A673 (cell line): Measurements from ENCODE around the gene NPM3. TPM values are rescaled to one million over a fixed set of nuclear protein-coding genes. Genes with fewer than 3 reads are reported as not detected.

ENCODE experiments used
- BruUV-seq: library from RNA; stranded (reverse); fragments of 400-500 nt; replicated peaks from 2 replicates; lab custom pipeline; 2021; lab: Mats Ljungman, UMichigan
- CTCF ChIA-PET: fragments of 300-600 bp; sonication (Branson Sonifier 250); formaldehyde crosslinking; loops from one replicate; lab custom pipeline; 2022; ENCODE audit warnings: antibody characterized with exemption; lab: Charles Lee
- POLR2A ChIA-PET: fragments of 300-600 bp; sonication (Branson Sonifier 250); formaldehyde crosslinking; loops from one replicate; lab custom pipeline; 2022; ENCODE audit warnings: antibody characterized with exemption; ENCODE audit not compliant: low non-redundant PET; lab: Charles Lee
- DNase-seq: peaks from one replicate; pipeline ENCODE4 v3.0.0-alpha.2; 2015; ENCODE audit warnings: low spot score
- H3K27ac ChIP-seq: fragments of 200-600 bp; sonication (generic); 2 replicates; pipeline ENCODE4 v1.5.1; 2016; ENCODE audit warnings: mixed run types, low read depth, mild to moderate bottlenecking, mixed read lengths, antibody characterized with exemption, low read length; ENCODE audit not compliant: poor library complexity, severe bottlenecking
- H3K27me3 ChIP-seq: fragments of 200-600 bp; sonication (generic); replicated peaks from 2 replicates; pipeline ENCODE4 v1.6.1; 2017; ENCODE audit warnings: mixed run types, low read depth, mild to moderate bottlenecking, mixed read lengths, antibody characterized with exemption, low read length; ENCODE audit not compliant: insufficient read depth, poor library complexity
- H3K36me3 ChIP-seq: fragments of 200-600 bp; sonication (generic); 2 replicates; pipeline ENCODE4 v1.6.1; 2016; ENCODE audit warnings: mixed run types, mild to moderate bottlenecking, mixed read lengths, antibody characterized with exemption, low read length; ENCODE audit not compliant: insufficient read depth, poor library complexity, severe bottlenecking
- H3K4me1 ChIP-seq: fragments of 200-600 bp; sonication (generic); 2 replicates; pipeline ENCODE4 v1.6.1; 2017; ENCODE audit warnings: mixed run types, mild to moderate bottlenecking, mixed read lengths, antibody characterized with exemption, low read length; ENCODE audit not compliant: insufficient read depth, poor library complexity, severe bottlenecking
- H3K4me3 ChIP-seq: fragments of 200-600 bp; sonication (generic); 2 replicates; pipeline ENCODE4 v1.5.1; 2016; ENCODE audit warnings: low read depth, mixed run types, mild to moderate bottlenecking, mixed read lengths, low read length; ENCODE audit not compliant: poor library complexity, severe bottlenecking
- H3K9me3 ChIP-seq: fragments of 200-600 bp; sonication (generic); 2 replicates; pipeline ENCODE4 v1.6.1; 2016; ENCODE audit warnings: mixed run types, low read depth, mild to moderate bottlenecking, mixed read lengths, antibody characterized with exemption, low read length; ENCODE audit not compliant: poor library complexity, severe bottlenecking
- EZH2 ChIP-seq: fragments of 200-600 bp; sonication (generic); IDR thresholded peaks from 2 replicates; pipeline ENCODE4 v1.6.1; 2017; ENCODE audit warnings: borderline replicate concordance, low read depth, mild to moderate bottlenecking, mixed read lengths, antibody characterized with exemption, low read length; ENCODE audit not compliant: poor library complexity, severe bottlenecking
- intact Hi-C: fragments of 100-400 bp; cut with micrococcal nuclease; formaldehyde crosslinking; loops from one replicate; pipeline ENCODE4 v1.10.0; 2022; ENCODE audit not compliant: unreplicated experiment
- total RNA-seq: library from RNA; stranded (reverse); gene quantifications from 2 replicates; pipeline ENCODE4 v1.2.3, GENCODE V29; 2021
- TF ChIP-seq, protein P1 (sequence below): fragments of 300-800, 200-600 bp; sonication (generic); conservative IDR thresholded peaks from 2 replicates; pipeline ENCODE4 v1.5.1; 2017; ENCODE audit warnings: low read depth, mild to moderate bottlenecking, antibody characterized with exemption, low read length, moderate library complexity, mixed read lengths

Gene NPM3
- total RNA-seq, 1 experiment from 2014 or later: 98.2 TPM

DNA sequence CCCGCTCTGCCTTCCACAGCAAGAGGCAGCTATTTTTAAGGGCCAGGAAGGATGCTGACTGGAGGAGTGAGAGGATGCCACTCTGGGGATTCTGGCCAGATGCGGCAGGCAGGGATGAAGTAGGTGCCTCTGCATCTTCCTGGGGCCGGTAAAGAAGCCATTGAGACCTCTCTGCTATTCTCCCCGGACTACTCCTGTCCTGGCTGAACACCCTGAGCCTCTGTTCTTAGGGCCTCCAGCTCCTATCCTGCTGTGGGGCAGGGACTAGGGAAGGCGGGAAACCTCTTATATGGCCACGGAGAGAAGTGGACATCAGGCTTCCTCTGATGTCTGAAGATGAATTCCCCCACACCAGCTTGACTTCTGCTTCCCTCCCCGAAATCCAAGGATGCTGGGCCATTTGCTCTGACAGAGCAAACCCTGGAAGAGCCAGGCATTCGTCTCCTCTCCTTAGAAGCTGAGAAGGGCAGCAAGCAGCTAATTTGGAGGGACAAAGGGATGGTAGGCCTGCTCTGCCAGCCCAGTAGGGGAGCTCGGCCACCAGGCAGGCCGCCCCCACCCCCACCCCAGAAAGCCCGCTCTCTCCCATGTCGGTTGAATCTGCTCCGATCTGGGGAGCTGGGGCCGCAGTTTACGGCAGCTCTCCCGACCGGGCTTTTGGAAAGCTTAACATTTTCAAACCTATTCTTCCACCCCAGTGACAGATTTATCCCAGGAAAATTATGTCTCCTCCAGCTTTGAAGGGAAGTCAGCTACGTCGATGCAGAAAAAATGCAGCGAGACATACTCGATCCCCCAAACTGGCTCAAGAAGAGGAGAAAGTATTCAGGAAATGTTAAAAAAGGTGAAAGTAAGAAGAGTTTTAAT lies 10.1 kb downstream of the NPM3 start:
- BruUV-seq: no TSS peak
- Histone ChIP-seq H3K9me3 (no peaks in the 10 kb centered on the region), H3K4me1 (peaks cover 17% of the 10 kb centered on the region), H3K36me3 (no peaks in the 10 kb centered on the region), H3K27ac (no peak overlapping the region), H3K27me3 (peaks cover 48% of the 10 kb centered on the region), H3K4me3 (no peak overlapping the region)
- intact Hi-C loops: no loop called here
- DNase-seq: no peak
- POLR2A ChIA-PET: no interaction called here
- CTCF ChIA-PET: no interaction called here
- TF ChIP-seq EZH2: no peak
- TF ChIP-seq, protein P1, sequence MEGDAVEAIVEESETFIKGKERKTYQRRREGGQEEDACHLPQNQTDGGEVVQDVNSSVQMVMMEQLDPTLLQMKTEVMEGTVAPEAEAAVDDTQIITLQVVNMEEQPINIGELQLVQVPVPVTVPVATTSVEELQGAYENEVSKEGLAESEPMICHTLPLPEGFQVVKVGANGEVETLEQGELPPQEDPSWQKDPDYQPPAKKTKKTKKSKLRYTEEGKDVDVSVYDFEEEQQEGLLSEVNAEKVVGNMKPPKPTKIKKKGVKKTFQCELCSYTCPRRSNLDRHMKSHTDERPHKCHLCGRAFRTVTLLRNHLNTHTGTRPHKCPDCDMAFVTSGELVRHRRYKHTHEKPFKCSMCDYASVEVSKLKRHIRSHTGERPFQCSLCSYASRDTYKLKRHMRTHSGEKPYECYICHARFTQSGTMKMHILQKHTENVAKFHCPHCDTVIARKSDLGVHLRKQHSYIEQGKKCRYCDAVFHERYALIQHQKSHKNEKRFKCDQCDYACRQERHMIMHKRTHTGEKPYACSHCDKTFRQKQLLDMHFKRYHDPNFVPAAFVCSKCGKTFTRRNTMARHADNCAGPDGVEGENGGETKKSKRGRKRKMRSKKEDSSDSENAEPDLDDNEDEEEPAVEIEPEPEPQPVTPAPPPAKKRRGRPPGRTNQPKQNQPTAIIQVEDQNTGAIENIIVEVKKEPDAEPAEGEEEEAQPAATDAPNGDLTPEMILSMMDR: no peak

DNA sequence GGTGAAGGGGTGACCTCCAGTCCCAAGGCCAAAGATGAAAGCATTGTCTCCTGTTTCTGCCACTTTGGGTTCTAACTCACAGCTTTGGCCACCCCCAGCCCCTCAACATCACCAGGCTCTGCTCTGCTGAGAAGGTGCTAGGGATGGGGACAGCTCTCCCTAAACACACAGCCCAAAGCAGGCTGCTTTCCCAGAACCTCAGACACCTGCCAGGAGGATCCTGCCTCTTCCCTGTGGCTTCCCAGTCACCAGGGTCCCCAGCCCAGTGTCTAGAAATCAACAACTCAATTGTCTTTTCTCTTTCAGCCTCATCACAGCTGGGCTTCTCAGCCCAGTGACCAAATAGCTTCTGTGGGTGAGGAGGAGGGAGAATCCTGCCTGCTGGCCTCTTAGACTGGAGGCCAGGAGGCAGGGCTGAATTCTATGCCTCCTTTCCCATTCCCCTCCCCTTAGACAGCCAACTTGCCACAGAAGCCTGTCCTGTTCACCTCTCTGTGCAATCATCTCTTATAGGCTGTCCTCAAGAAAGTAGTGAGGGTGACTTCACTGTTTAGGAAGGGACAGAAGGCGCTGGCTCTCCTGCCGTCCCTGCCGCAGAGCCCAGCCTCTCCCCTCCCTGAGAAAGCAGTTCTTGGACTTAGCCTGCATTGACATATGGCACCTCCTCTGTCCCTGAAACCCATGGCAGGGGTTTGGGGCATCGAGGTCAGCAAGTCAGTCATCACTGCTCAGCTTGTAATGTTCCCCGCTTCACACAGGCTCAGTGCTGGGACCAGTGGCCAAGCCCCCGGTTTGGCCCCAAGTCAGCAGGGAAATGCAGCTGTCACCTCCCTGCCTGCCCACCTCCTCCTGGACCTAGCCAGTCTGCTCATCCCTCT lies 11.0 kb downstream of the NPM3 start:
- no TSS peak for BruUV-seq
- no peak overlapping the region for H3K4me3 ChIP-seq
- H3K4me1 ChIP-seq: peaks cover 17% of the 10 kb centered on the region
- intact Hi-C loops: no loop called here
- no peak for DNase-seq
- H3K36me3 ChIP-seq: no peaks in the 10 kb centered on the region
- no peaks in the 10 kb centered on the region for H3K9me3 ChIP-seq
- ChIA-PET POLR2A (no interaction called here), CTCF (interaction anchor here (1.6 kb wide), 1 partner anchor 170 kb away, joined by 5 read pairs; no protein-coding TSS in a partner anchor)
- peaks cover 48% of the 10 kb centered on the region for H3K27me3 ChIP-seq
- H3K27ac ChIP-seq: no peak overlapping the region
- TF ChIP-seq EZH2: no peak
- TF ChIP-seq, protein P1: no peak

DNA sequence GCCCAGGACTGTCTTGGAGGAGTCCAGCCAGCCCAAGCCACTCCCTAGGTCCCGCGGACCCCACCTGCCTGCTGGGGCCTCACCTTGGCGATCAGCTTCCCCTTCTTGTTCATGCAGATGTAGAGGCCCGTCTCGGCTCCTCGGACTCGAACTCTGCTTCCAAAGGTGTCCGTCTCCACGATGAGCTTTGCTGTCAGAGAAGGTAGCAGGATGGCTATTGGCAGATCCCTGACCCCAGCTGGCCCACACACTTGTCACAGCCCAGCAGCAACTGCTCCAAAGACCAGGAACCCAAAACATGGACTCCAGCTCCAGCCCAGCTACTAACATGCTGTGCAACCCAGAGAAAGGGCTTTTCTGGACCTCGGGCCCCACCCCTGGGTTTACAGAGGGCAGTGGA lies 11.9 kb downstream of the NPM3 start:
- BruUV-seq: no TSS peak
- Histone ChIP-seq H3K9me3 (no peaks in the 10 kb centered on the region), H3K4me3 (no peak overlapping the region), H3K4me1 (peaks cover 17% of the 10 kb centered on the region), H3K36me3 (no peaks in the 10 kb centered on the region), H3K27ac (no peak overlapping the region), H3K27me3 (peaks cover 41% of the 10 kb centered on the region)
- TF ChIP-seq EZH2: no peak
- TF ChIP-seq, protein P1: no peak
- DNase-seq: no peak
- intact Hi-C loops: no loop called here
- POLR2A ChIA-PET: no interaction called here
- CTCF ChIA-PET: interaction anchor here (0.9 to 1.6 kb wide), 2 partner anchors 10 to 169 kb away, joined by 3 to 5 read pairs; no protein-coding TSS in a partner anchor
